Lower leg skin (tissue), 3 donors: ENCODE results near the gene TUB.

Experiments used
- CTCF ChIP-seq, 3 donors: fragments of 450-650 bp; IDR thresholded peaks; one replicate each; pipeline ENCODE4 v1.5.1; 2016; ENCODE audit warnings: antibody characterized with exemption in 3 of 3, mild to moderate bottlenecking in 3 of 3, moderate library complexity in 2 of 3
- POLR2A ChIP-seq, 2 donors: fragments of 450-650 bp; IDR thresholded peaks; one replicate each; pipeline ENCODE4 v1.6.1; 2016 to 2017; ENCODE audit warnings: antibody characterized with exemption in 2 of 2, mild to moderate bottlenecking in 1 of 2, moderate library complexity in 1 of 2

GRCh38 chr11:8092587-8093424 lies 11.8 kb downstream of the TUB start:
- no peak for TF ChIP-seq CTCF (IDR thresholded peaks at IDR 0.05)
- no peak for TF ChIP-seq POLR2A (IDR thresholded peaks at IDR 0.05)
